ENCODE data around the gene PIGL.

GRCh38 chr17:16259926-16260325 is 42.9 kb downstream of the PIGL start:
- TF ChIP-seq POLR2A (IDR thresholded peaks at IDR 0.05; ENCODE audit: low read depth, low read length) (no peak), TAF1 (IDR thresholded peaks at IDR 0.05; ENCODE audit: low read depth, low read length) (no peak), POLR2AphosphoS5 (IDR thresholded peaks at IDR 0.05; ENCODE audit: low read depth, low read length) (no peak)

All from GM12891 (cell line).